Activated CD4-positive, CD25-positive, alpha-beta regulatory T cell treated with anti-CD3 and anti-CD28 coated beads, Interleukin-2, amount 50 U/mL, for 16 hours (primary cell): Measurements from ENCODE around the gene VSX2.

ENCODE experiments used
- DNase-seq: peaks from one replicate; pipeline ENCODE4 v3.0.0-alpha.2; 2020; ENCODE audit warnings: low read depth, low spot score

VSX2 gene

DNA sequence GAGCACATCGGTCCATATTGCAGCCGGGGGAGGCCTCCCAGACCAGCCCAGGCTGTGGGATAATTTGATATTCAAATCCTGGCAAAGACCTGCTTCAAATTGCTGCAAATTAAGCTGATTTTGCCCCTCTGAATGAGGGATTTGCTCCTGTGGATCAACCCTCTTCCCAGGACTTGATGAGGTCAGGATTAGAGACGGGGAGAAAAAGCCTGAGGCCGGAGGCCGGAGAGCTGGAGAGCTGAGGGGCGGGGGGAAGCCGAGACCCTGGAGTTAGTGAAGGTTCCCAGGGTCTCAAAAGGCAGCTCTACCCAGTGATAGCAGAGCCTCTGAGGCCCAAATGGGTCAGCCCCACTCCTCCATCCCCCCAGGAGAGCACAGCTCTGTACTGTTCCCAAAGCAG, 17.5 kb upstream of the VSX2 start:
- DNase-seq: no peak

DNA sequence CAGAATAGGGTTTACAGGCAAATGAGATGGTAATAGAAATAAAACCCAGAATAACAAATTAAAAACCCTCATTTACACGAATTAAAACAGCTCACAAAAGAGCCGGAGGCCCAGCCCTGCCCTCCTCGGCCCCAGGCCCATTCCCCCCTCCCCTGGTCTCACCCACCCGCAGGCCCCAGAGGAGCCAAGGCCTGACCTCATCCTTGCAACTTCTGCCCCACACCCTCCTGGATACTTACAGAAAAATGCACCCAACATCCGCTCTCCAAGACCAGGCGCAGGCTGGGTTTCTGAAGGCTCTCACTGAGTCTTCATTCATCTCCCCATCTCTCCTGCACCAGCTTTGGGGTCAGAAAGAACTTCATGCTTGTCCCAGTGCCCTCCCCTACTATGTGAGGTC, 16.2 kb upstream of the VSX2 start:
- no peak for DNase-seq

DNA sequence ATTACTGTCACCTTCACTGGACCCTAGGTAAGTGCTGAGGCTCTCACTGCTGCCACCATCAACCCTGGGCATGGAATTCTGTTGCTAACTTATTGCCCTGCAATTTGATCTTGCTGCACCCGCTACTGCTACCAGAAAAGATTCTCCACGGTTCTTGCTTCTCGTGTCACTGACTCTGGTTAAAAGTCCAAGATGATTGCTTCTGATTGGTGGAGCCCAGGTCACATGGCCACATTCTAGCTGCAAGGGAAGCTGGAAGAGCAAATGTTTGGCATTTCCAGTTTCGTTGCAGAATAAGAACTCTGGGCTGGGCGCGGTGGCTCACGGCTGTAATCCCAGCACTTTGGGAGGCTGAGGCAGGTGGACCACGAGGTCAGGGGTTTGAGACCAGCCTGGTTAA, 7.5 kb upstream of the VSX2 start:
- no peak for DNase-seq

DNA sequence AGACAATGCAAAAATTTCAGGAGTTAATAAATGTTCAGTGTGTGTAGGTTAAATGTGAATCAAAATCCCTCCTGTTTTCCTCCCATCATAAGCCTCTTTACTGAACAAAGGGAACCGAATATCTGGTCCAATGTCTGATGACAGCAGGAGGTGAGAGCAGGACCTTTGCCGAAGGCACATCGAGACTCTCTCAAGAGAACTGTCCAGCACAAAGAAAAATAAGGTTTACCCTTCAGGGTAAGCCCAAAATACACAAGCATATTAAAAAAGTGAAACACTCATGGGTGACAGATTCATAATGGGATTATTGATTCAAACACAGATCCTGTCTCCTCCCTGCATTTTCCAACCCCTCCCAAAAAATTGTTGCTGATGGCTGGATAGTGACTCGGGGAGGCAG, 4.2 kb upstream of the VSX2 start:
- DNase-seq: no peak

GRCh38 chr14:74237441-74237840, 1.8 kb upstream of the VSX2 start:
- no peak for DNase-seq

DNA sequence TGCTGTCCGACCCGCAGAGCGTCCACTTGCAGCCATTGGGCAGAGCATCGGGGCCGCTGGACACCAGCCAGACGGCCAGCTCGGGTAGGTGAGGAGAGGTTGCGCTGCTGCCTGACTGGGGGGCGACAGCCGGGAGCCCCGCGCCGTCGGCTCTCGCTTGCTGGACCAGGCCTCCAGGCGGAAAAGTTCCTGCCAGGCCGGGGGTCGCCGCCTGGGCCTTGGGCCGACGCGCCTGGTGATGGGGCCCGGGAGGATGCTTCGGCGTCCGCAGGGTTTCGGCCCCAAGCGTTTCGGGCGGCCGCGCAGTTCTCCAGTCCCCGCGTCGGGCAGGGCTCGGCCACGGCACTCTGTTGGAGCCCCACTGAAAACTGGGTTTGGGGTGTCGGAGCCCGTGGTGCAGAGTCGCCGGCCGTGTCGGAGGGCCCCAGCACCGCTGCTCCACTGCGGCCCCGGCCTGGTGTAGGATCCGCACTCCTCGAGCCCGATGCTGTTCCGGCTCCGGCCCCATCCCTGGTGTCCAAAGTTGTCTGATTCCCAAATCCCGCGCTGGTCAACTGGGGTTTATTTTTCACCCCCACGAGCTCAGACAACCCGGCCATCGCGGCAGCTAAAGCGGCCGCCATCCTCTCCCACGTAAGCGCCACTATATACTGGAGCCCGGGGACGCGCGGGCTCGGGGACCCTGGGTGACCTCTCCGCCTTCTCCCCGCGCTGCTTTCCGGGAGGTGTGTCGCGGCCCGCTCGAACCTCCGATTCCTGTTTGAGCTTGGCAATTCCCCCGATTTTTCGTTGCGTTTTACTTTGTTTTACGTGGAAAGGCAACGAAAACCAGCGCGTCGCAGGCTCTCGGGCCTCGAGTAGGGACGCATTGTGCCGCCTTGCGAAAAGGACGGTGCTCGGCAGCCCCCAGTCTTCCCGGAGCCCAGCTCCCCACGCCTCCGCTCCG, 872 bp downstream of the VSX2 start:
- DNase-seq: no peak

DNA sequence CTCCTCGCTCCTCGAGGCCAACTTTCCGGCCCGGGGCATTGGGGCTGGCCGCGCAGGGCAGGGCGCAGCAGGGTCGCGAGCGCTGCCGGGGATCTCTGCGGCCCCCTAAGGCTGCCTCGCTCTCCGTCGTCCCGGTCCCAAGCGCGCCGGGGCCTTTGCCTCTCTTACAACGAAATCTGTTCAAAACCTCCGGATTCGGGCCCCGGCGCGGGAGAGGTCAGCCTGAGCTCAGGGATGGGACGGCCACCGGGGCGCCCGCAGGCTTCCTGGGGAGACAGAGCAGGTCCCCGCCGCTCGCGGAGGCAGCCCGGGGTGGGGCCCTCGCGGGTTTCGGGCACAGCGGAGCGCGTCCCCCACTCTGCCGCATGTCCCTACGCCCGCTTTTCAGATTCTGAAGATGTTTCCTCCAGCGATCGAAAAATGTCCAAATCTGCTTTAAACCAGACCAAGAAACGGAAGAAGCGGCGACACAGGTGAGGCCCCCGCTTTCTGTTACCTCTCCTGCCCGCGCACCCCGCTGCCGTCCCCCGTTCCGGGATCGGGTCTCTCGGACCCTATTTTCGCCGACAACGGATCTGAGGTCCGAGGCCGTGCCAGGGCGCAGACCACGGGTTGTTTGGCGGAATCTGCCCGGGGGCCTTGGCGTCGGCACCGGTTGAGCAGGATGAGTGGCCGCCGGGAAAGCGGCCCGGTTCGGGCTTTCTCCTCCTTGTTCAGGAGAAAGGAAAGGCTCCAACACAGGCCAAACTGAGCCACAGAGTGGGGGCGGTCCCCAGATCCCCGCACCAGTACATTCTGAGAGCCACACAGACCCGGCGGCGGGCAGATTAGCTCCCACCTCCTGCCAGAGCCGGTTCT, 1.8 kb downstream of the VSX2 start:
- no peak for DNase-seq

DNA sequence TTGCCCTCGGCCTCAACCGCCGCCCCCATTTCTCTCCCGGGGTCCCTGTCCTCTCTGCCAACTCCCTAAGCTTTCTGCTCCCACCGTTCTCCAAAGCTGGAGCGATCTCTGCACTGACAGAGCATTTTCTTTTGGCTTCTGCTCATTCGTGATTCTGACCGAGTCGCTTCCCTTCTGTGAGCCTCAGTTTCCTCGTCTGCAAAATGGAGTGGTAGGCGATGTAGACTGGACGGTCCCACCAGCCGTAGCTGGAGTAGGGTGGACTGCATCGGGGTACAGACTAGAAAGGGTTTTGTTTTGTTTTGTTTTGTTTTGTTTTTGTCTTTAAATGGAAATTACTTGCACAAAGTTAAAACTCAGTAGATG, 2.4 kb downstream of the VSX2 start:
- no peak for DNase-seq

- DNase-seq: no peak
Observed at GRCh38 chr14:74242021-74242779, 3.0 kb downstream of the VSX2 start.

DNA sequence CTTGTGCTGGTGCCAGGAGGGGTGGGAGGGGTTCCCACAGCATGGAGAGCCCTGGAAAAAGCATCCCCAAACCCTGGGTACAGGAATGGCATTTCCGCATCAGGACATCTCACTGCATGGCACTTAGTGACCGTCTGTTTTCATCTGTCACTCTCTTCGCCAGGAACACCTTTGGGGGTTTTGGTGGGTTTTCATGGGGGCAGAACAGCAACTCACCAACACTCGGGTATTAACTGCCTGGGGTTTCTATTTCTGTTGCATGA, 3.5 kb downstream of the VSX2 start:
- DNase-seq: no peak

GRCh38 chr14:74243051-74243450, 3.8 kb downstream of the VSX2 start:
- no peak for DNase-seq

GRCh38 chr14:74244115-74244514, 4.9 kb downstream of the VSX2 start:
- DNase-seq: no peak

GRCh38 chr14:74245292-74245691, 6.0 kb downstream of the VSX2 start:
- no peak for DNase-seq

DNA sequence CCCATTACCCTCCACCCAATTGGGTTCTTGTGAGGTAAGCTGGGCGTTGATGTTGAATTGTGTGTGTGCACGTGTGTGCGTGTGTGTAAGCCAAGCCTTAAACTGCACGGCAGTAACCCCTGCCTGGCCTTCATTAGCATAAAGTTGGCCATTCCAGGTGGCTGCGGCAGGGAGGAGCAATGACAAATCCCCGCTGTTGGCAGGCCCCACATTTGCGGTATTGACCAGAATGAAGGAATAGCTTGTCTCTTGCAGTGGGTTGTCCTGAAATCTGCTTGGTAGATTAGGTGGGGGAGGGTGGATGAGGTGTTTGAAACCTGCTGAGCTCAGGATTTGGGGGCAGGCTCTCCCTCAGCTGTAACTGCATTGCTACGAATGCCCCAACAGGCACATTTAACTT, 7.3 kb downstream of the VSX2 start:
- no peak for DNase-seq

- DNase-seq: no peak
Observed at GRCh38 chr14:74248017-74248416, 8.8 kb downstream of the VSX2 start.

DNA sequence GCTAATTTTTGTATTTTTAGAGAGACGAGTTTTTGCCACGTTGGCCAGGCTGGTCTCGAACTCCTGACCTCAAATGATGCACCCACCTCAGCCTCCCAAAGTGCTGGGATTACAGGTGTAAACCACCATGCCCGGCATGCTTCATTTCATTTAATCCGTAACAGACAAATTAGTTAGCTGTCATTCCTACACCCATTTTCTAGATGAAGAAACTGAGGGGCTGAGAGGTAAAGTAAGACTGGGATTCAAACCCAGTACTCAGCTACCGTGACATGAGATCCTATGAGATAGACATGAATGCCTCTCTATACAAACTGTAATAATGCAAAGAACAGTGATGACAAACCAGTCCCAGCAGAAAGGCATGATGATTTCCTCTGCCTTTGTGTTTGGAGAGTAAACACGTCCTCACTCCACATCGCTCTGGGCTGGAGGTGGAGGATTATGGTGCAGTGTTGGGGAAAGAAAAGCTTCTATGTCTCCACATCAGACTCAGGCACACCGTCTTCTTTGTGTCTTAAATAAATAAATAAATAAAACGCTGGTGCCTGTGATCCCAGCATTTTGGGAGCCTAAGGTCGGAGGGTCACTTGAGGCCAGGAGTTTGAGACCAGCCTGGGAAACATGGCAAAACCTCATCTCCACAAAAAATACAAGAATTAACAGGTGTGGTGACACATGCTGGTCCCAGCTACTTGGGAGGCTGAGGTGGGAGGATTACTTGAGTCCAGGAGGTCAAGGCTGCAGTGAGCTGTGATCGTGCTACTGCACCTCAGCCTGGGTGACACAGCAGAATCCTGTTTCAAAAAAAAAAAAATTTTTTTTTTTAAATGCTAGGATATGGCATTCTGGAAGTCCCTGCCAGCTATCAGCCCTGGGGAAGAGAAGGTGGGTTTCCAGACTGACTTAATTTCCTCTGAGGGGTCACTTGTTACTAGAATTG, 10.5 kb downstream of the VSX2 start:
- DNase-seq: no peak

DNA sequence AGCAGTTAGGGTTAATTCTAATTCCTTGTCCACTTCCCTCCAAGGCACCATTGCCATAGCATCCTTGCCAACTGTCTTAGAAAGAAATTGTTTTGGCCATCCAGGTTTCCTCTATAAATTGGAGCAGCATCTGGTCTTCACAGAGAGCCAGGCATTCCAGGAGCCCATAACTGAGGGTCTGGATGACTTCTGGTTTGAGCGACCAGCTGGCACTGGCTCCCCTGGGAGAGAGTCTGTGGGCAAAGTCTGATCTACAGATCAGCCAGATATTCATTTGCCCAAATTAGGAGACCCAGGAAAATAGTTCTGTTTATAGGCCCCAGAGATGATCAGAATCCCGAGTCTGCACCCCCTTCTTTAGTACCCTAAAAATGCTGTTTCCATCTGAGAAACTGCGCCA, 16.0 kb downstream of the VSX2 start:
- DNase-seq: no peak

- DNase-seq: peak; percentile 8
Observed at GRCh38 chr14:74257078-74257940, 18.1 kb downstream of the VSX2 start.

DNA sequence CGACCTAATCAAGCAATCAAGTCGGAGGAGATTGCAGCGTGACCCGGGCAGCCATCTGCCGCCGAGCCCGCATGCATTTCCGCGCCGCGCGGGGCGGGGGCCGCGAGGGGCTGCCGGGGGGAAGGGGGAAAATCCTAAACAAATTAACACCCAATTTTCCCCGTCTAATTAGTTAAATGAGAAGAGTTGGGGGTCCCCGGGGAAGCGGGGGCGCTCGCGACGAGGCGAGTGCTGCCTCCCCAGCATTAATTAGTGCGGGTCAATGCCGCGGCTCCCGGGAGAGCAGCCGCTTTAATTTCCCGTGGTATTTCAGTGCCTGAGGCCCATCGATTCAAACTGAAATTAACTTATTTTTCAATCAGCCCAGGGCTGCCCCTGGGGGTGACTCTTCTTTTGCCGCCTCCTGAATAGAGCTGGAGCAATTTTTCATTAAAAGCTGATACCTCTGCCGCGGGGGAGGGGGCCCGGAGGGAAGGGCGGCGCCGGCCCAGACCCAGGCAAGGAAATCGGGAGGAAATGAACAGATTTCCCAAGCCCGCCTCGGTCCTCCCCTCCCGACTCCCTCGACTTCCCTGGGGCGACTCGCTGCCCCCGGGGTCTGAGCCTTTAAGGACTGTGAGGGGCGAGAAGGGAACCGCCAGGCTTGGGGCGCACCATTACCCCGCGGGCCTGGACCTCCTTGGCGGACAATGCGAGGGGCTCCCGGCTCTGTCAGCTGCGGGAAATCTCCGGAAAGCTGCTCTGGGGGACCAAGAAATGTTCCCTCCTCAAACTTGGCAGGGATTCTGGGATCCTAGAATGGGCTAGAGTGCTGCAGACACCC, 18.9 kb downstream of the VSX2 start:
- no peak for DNase-seq

DNA sequence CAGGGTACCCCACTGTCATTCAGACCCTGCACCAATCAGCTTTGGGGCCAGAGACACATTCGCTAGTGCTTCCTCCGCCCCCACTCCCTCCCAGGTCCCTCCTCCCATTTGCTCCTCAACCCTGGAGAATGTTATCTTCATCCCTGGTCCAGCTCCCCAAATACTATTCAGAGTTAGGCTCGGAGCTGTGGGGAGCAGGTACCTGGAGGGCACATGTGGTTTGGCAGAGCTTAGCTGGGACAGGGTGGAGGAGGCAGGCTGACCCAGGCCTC, 19.5 kb downstream of the VSX2 start:
- no peak for DNase-seq
